NCI-H1417 treated with DMSO at 0.1 percent for 48 hours (cell line): ENCODE results near the gene LRRC36.
"Not testable (repeated sequence)": the region's sequence is repeated elsewhere in the genome, so short reads cannot be mapped to it uniquely, and the experiment has no call there.

Experiments used
- DNase-seq: peaks from one replicate; lab custom pipeline; 2025; lab: John Stamatoyannopoulos, UW

Gene LRRC36

DNA sequence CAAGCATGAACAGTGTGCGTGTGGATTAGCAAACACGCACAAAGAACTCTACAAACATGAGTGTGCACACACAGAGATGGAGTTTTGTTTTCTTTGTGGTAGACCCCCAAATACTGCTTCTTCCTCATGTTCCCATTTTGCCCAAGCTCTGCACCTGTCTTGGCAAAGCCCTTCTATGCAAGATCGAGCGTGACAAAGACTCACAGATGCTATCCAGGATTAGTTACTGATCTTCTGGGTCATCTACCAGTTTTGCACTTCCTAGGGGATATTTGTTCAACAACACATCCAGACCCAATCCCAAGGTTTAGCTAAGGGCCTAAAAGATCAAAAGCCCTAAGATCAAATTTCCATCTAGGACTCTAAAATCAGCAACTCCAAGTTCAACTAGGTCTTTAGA, 16.0 kb downstream of the LRRC36 start:
- DNase-seq = no peak

DNA sequence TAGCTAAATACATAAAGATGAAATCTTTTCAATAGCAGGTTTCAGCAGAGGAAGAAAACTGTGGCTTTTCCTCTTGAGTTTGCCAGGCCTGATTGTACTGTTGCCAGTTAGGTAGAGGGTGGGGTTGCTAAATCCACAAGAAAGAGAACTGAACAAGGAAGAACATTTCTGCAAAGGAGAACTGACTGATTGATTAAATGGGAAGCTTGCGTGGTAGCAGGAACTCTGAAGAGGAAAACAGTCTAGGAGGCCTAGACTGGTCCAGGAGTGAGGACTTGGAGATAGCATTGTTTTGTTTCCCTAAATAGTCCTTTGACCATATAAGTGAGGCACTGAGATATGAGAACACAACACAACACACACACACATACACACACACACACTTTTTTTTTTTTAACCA, 18.8 kb downstream of the LRRC36 start:
- DNase-seq = no peak

DNA sequence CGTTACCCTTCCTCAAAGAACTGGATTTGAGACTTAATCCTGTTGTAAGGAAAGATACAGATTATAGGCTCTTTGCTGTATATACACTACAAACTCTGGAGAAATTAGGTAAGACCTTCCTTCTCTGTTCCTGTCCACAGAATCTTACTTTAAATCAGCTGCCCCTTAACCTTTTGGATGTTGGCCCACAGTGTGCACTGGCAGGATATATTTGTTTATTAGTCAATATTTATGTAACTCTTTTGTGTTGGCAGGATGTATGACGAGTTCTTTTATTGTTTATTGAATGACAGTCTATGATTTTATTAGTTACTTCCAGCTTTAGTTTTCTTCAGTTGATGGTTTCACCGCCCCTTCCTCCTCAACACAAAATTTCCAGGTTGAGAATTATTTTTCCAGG, 19.7 kb downstream of the LRRC36 start:
- no peak for DNase-seq

DNA sequence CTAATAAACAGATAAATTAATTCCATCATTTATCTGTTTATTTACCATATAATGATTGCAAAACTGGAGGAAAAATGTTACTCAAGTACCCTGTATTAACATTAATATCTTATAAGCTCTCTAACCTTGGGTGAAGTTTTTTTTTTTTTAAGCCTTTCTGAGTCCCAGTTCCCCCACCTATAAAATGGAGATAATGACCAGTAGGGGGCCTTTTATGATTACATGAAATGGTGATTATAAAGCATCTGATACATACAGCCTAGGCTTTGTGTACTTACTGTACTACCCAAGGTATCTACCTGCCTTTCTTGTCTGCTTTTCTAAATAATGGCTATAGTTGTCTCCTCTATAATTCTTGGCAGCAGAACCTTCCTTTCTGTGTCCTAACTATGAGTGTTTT, 22.6 kb downstream of the LRRC36 start:
- DNase-seq = no peak

DNA sequence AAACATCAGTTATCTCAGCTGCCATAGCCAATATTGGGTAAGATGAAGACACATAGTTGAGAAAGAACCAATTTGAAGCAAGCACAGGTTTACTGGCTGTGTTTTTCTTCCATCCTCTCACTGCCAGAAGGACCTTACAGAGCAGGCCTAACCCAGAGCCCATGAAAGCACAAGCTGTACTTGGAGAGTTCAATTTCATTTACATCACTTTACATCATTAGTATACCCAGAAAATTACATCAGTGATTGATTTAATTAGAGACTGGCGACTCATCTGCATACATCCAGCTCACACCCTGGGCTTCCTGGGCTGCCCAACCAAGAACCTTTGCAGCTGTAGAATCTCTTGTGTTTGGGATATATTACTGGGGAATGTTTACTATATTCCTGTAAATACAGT, 23.7 kb downstream of the LRRC36 start:
- DNase-seq = no peak

DNA sequence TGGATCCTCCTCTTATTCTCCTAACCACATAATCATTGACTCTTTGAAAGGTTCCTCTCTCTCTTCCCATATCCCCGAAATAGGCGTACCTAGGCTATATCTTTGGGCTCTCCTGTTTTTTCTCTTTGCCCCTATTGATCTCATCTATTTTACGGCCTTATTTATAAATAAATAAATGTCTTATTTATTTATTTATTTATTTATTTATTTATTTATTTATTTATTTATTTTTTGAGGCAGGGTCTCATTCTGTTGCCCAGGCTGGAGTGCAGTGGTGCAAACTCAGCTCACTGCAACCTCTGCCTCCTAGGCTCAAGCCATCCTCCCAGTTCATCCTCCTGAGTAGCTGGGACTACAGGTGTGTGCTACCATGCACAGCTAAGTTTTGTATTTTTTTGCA, 25.8 kb downstream of the LRRC36 start:
- not testable (repeated sequence) for DNase-seq

DNA sequence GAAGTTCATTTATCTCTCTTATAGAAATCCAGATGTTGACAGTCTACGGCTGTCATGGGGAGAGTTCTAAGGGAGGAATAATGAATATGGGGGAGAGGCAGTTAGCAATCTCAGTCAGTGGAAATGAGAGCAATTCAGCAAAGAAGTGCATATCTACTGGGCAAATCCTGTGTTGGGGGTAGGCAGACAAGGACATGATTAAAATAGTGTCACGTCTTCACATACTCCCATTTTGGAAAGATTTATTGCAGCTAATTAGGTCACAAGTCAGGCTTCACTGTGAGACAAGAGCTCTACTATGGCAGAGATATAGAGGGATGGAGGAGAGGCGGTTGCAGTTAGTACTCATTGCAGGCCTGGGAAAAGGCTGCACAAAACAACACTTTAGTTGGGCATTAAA, 29.8 kb downstream of the LRRC36 start:
- DNase-seq = no peak

DNA sequence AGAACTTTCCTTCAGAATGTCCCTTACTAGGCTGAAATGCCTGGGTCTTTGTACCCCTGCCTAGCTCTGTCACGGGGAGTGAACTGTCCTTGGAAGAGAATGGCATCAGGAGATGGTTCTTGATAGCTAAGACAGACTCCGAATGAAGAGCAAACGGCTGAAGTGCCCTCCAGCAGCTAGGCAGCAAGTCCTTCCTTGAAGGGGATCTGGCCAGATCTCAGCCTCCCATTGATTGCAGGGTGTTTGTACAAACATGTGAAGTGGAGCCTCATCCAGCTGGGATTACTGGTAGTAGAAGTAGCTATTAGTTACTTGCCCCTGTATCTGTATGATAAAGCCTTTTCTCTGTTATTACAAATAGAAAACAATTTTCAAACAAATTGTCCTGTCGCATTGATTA, 30.9 kb downstream of the LRRC36 start:
- DNase-seq = no peak

DNA sequence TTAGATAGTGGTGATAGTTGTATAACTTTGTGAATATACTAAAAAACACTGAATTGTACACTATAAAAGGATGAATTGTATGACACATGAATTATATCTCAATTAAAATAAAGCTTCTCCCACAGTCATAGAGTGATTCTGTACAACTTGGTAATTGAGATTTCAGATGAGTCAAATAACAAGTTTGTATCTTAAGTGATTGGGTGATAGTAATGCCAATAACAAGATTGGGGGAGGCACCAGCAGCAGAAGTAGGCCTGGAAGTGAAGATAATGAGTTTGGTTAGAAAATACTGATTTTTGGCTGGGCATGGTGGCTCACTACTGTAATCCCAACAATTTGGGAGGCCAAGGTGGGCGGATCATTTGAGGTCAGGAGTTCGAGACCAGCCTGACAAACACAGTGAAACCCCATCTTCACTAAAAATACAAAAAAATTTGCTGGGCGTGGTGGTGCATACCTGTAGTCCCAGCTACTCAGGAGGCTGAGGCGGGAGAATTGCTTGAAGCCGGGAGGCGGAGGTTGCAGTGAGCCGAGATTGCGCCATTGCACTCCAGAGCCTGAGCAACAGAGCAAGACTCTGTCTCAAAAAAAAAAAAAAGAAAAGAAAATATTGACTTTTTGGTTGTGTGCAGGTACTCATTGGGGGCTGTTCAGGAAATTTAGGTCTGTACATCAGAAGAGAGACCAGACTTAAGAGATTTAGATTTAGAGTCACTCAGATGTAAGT, 33.1 kb downstream of the LRRC36 start:
- not testable (repeated sequence) for DNase-seq

DNA sequence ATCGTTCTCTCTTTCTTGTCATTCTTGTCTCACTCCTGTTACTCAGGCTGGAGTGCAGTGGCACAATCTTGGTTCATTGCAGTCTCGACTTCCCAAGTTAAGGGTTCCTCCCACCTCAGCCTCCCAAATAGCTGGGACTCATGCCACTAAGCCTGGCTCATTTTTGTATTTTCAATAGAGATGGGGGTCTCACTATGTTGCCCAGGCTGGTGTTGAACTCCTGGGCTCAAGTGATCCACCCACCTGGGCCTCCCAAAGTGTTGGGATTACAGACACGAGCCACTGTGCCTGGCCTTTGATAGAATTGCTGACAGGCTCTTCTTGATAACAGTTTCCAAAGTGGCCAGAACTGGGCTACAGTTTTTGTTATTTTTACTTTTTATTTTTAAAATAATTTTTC, 34.4 kb downstream of the LRRC36 start:
- DNase-seq = no peak

DNA sequence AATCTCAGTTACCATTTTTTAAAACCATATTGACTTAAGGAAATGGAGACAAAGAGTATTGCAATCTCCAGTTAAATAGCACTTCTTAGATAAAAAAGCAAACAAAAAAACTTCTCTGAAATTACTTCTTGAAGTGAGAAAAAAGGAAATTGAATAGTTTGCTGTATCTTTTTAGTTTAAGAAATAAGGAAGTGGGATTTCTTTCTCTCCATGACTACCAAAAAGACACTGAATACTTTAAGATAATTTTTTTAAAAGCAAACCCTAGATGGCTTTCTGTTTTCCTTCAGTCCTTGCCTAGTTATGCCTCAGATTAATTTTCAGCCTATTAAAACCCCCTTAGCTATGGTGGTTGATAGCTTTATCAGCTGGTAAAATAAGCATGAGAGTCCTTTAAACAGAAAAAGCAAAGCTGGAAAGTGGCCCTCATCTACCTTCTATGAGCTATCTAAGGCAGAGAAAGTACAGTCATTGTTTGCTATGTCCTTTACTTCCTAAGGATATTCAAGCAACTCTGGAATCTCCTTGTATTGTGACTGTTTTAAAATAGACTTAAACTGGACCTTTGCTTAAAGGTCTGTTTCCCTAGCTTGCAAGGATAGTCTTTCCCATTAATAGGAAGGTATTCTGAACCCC, 38.1 kb downstream of the LRRC36 start:
- DNase-seq = no peak

DNA sequence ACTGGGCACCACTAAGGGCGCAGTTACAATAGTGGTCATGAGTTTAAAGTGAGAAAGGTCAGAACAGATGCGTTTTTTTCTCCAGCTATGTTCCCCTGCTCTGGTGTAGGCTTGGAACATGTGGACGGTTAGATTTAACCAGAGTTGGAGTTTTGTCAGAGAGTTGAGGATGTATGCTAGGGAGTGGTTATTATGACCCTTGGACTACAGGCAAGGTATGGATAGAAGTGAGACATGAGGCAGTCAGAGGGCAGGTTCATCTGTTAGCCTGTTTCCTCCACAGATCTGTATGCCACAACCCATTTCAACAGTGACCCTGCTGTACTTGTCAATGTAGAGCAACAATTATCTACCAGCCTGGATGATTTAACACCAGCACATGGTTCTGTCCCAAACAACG, 44.0 kb downstream of the LRRC36 start:
- no peak for DNase-seq

DNA sequence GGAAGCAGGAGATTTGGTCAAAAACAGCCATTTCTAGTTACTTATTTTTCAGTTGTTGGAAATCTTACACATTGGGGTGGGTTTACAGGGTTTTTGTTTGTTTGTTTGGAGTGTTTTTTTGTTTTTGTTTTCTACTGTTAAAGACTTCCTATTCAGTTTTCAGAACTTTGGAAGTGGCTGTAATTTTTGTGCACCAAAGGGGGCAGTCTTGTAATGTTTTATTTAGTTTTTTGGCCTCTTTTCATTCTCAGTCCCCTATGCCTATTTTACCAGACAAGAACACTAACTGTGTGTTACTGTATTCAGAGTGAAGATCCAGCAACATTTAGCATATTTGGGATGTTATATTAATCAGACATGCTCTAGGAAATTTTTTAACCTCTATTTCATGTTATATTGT, 46.0 kb downstream of the LRRC36 start:
- no peak for DNase-seq

DNA sequence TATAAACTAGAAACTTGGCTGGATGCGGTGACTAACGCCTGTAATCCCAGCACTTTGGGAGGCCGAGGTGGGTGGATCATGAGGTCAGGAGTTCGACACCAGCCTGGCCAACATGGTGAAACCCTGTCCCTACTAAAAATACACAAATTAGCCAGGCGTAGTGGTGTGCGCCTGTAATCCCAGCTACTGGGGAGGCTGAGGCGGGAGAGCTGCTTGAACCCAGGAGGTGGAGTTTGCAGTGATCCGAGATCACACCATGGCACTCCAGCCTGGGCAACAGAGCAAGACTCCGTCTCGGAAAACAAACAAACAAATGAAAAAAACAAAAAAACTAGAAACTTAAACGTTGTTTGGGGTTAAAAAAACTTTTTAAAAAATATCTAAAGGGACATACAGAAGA, 49.4 kb downstream of the LRRC36 start:
- not testable (repeated sequence) for DNase-seq

DNA sequence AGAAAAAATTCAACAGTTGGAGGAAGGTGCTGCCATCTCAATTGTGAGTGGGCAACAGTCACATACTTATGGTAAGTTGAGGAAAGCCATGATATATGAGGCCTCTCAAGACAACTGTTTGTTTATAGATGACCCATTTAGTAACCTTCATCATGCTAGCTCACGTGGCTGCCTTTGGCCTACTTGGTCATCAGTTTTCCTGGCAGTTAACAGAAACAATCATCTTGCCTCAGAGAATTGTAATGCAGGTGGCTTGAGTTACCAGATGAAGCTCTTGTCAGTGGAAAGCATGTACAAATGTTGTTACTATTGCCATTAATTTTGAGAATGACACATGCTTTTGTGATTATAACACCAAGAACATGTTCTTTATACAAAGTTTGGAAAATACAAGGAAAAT, 52.0 kb downstream of the LRRC36 start:
- no peak for DNase-seq

DNA sequence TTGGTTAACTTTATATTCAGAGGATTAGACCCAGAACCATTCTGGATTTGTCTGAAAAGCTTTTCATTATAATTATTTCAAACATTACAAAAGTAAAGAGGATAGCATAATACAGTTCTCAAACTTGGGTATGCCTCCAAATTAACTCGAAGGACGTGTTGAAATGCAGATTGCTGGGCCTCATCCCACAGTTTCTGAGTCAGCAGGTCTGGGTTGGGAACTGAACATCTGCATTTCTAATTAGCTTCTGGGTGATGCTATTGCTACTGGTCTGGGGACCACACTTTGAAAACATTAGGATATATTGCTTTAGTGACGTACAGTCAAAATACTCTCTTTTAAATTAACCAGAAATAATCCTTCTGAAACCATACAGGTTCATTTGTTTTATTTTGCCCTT, 56.7 kb downstream of the LRRC36 start:
- DNase-seq = no peak

DNA sequence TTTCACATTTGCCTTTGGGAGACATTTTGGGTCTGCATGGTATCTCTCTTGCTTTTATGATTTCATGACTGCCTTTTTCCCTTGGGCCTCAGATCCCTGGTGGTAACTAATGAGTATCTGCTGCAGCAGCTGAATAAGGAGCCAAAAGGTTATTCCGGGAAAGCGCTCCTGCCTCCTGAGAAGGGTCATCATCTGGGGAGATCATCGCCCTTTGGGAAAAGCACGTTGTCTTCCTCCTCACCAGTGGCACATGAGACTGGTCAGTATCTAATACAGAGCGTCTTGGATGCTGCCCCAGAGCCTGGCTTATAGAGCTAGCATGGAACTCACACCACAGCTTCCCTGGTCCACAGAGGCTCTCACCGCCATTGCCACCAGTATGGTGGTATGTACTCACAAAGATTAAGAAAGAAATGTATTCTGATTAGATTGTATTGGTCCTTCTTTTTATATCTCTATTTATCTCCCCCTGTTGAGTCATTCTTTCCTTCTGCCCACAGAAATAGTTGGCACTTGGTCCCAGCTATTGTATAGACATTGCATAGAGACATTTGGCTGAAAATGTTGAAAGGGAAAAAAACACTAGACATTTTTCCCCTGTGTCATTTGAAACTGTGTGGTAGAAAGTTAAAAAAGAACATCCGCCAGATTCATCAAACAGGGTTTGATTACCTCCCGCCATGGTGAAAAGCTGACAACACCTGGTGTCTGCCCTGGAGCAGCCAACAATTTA, 58.3 kb downstream of the LRRC36 start:
- no peak for DNase-seq

DNA sequence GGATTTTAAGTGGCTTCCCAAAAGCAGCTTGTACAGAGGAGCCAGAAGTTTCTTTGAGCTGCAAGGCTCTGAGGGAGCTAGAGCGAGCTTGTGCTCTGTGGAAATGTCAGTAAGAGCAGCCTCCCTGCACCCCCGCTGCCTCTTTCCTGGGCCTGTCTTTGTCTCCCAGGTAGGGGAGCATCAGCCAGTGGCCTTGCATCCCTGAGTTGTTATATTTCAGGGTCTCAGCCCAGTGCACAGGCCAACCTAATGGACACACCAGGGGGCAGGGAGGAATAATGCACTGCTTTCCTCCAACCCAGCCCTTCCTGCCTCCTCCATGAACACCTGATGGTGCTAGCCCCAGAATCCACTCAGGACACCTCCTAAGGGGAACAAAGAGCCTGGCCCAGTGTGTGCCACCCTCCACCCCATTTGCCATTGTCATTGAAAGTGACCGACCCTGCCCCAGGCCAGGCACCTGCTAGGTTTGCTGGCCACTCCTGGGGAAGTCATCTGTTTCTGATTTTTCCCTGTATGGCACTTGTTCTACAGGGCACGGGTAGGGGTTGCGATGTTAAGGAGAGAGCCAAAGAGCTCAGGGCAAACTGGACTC, 60.3 kb downstream of the LRRC36 start:
- DNase-seq = no peak

DNA sequence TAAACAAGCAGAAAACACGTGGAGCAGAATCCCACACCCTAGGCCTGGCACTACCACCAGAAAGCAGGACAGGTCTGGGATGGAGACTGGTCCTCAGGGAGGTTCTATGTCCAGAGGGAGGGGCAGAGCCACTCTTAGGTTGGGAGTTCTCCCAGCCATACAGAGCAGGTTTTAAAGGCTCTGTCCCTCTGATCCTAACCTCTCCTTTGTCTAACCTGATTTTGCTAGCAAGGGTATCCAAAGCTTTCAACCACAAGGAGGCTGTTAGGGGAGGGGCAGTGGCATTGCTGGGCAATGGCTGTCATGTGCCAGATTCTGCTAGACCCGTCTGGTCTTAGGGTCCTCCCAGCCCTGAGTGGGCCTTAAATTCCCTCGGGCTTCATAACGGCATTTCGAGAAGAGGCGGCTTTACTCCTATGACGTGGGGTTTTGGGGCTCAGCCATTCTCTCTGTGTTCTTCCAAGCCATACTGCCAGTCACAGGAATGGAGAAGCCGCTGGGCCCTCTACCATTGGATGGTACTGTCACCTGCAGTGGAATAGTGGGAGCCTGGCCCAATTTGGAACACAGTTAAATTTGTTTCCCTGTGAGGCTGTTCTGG, 61.0 kb downstream of the LRRC36 start:
- no peak for DNase-seq

DNA sequence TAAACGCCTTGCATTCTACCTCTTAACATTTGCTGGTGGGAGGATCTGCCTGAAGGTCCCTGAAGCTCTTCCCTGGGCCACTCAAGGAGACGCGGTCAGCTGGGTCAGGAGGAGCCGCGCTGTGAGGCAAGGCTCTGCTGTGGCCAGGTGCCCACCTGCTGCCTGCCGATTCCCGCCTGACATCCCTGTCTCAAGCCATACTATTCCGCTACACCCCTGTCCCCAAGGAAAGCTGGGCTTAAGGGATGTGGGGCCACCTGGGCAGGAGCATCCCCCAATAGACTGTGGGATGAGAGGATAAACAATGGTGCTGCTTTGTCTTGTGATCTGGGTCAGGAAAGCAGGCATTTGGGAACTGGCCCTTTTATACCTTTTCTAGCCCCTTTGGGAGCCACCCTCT, 61.6 kb downstream of the LRRC36 start:
- no peak for DNase-seq

DNA sequence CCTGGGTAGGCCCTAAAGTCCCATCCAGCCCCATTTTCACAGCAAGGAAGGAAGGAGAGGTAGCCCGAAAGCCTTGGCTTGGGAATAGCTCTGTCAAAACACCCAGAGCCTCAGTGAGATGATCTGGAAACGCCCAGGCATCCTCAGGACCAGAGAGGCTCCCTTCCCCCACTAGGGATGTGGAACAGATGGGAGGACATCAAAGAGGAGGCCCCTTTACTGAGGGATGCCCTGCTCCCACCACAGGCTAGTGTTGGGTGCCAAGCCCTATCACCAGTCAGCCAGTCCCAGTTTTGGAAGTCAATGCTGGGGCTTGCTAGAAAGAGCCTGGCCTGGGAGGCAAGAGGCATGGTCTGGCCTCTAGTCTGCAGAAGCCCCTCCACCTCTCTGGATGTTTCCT, 62.0 kb downstream of the LRRC36 start:
- no peak for DNase-seq
